ENCODE results near the gene EWSR1.

The EWSR1 gene

GRCh38 chr22:29335656-29336055 is 67.6 kb downstream of the EWSR1 start:
- ChIA-PET CTCF (no interaction called here), POLR2A (no interaction called here)
- TF ChIP-seq ZBTB48 (tag by site-specific recombination; IDR thresholded peaks at IDR 0.05): no peak
- TF ChIP-seq ZNF133 (tag by site-specific recombination; IDR thresholded peaks at IDR 0.05): no peak
- TF ChIP-seq ZEB2 (tag by site-specific recombination; IDR thresholded peaks at IDR 0.05): no peak
- no peak for TF ChIP-seq ZNF274 (IDR thresholded peaks at IDR 0.05; ENCODE audit: low read length)
- no peak for TF ChIP-seq ZNF274 (tag by site-specific recombination; IDR thresholded peaks at IDR 0.05; ENCODE audit: borderline replicate concordance)
- no peak for TF ChIP-seq ZSCAN18 (tag by site-specific recombination; IDR thresholded peaks at IDR 0.05)
- TF ChIP-seq ZNF214 (tag by site-specific recombination; IDR thresholded peaks at IDR 0.05; ENCODE audit: borderline replicate concordance): no peak
- no peak for TF ChIP-seq ZNF692 (tag by site-specific recombination; IDR thresholded peaks at IDR 0.05)
- TF ChIP-seq WT1 (tag by site-specific recombination; IDR thresholded peaks at IDR 0.05): no peak
- TF ChIP-seq ZBTB1 (tag by site-specific recombination; IDR thresholded peaks at IDR 0.05): no peak
- TF ChIP-seq ZNF292 (tag by site-specific recombination; IDR thresholded peaks at IDR 0.05; ENCODE audit: borderline replicate concordance, low read depth): no peak
- no peak for TF ChIP-seq CTCF (tag by site-specific recombination; IDR thresholded peaks at IDR 0.05)
- no peak for TF ChIP-seq ZNF223 (tag by site-specific recombination; IDR thresholded peaks at IDR 0.05)
- TF ChIP-seq ZNF560 (tag by site-specific recombination; IDR thresholded peaks at IDR 0.05; ENCODE audit: borderline replicate concordance): no peak
- no peak for TF ChIP-seq ZNF473 (tag by site-specific recombination; IDR thresholded peaks at IDR 0.05)
- no peak for TF ChIP-seq ZNF311 (tag by site-specific recombination; IDR thresholded peaks at IDR 0.05; ENCODE audit: borderline replicate concordance)
- Histone ChIP-seq H3K27ac (ENCODE audit: extremely low read depth, low read depth, low read length) (no peak overlapping the region), H3K4me1 (ENCODE audit: control insufficient read depth, insufficient read depth, low read length) (no peaks in the 10 kb centered on the region), H3K4me3 (ENCODE audit: low read depth, low read length) (no peak overlapping the region), H3K36me3 (ENCODE audit: control insufficient read depth in 2 of 2, insufficient read depth in 1 of 2, low read length in 2 of 2) (peaks cover 7 to 98% of the 10 kb centered on the region in 2 experiments), H3K9me3 (ENCODE audit: control insufficient read depth, insufficient read depth, low read depth, low read length) (no peaks in the 10 kb centered on the region)

- ChIA-PET CTCF (interaction anchor here (0.7 kb wide), 2 partner anchors 289 to 688 kb away, joined by 3 read pairs; no protein-coding TSS in a partner anchor), POLR2A (interaction anchor here (0.6 kb wide), 1 partner anchor 454 kb away, joined by 3 read pairs; the partner anchor contains the start of gene ZNRF3)
- no peaks in the 10 kb centered on the region for H3K9me3 ChIP-seq (ENCODE audit: control insufficient read depth, insufficient read depth, low read depth, low read length)
- no peaks in the 10 kb centered on the region for H3K4me1 ChIP-seq (ENCODE audit: control insufficient read depth, insufficient read depth, low read length)
- H3K27ac ChIP-seq (ENCODE audit: extremely low read depth, low read depth, low read length): no peak overlapping the region
- peaks cover 7 to 99% of the 10 kb centered on the region in 2 experiments for H3K36me3 ChIP-seq (ENCODE audit: control insufficient read depth in 2 of 2, insufficient read depth in 1 of 2, low read length in 2 of 2)
- no peak overlapping the region for H3K4me3 ChIP-seq (ENCODE audit: low read depth, low read length)
- TF ChIP-seq ZNF391 (tag by site-specific recombination; IDR thresholded peaks at IDR 0.05; ENCODE audit: borderline replicate concordance, low read depth) (no peak), ZNF394 (tag by site-specific recombination; IDR thresholded peaks at IDR 0.05; ENCODE audit: borderline replicate concordance) (no peak), GLI4 (tag by site-specific recombination; IDR thresholded peaks at IDR 0.05) (no peak), ZFP3 (tag by site-specific recombination; IDR thresholded peaks at IDR 0.05; ENCODE audit: low read depth) (no peak), ZSCAN16 (tag by site-specific recombination; IDR thresholded peaks at IDR 0.05) (no peak), GLIS1 (tag by site-specific recombination; IDR thresholded peaks at IDR 0.05) (no peak), ZBTB17 (tag by site-specific recombination; IDR thresholded peaks at IDR 0.05) (no peak), ZNF354C (tag by site-specific recombination; IDR thresholded peaks at IDR 0.05; ENCODE audit: borderline replicate concordance, low read depth) (no peak), EGR2 (tag by site-specific recombination; IDR thresholded peaks at IDR 0.05; ENCODE audit: low read depth) (no peak), ZNF16 (tag by site-specific recombination; IDR thresholded peaks at IDR 0.05; ENCODE audit: low read depth) (no peak), HIC1 (tag by site-specific recombination; IDR thresholded peaks at IDR 0.05) (no peak), ZNF555 (tag by site-specific recombination; conservative IDR thresholded peaks at IDR 0.05) (no peak), ZNF530 (tag by site-specific recombination; IDR thresholded peaks at IDR 0.05; ENCODE audit: low read depth) (no peak), ZNF24 (tag by site-specific recombination; IDR thresholded peaks at IDR 0.05) (no peak)
Measured at GRCh38 chr22:29336751-29337490, 68.9 kb downstream of the EWSR1 start.

Measured in HEK293 (cell line).